Breast epithelium (tissue), 3 donors: ENCODE measurements around the gene GLIPR2.

Experiments used
- CTCF ChIP-seq, 3 donors: fragments of 450-650 bp; IDR thresholded peaks; one replicate each; pipeline ENCODE4 v1.5.1; 2016 to 2017; ENCODE audit warnings: antibody characterized with exemption in 3 of 3, mild to moderate bottlenecking in 3 of 3, moderate library complexity in 3 of 3
- POLR2A ChIP-seq: fragments of 450-650 bp; IDR thresholded peaks from one replicate; pipeline ENCODE4 v1.6.1; 2016; ENCODE audit warnings: antibody characterized with exemption, mild to moderate bottlenecking, moderate library complexity
- POLR2AphosphoS5 ChIP-seq, 3 donors: sonication (generic); formaldehyde crosslinking; IDR thresholded peaks; one replicate each; pipeline ENCODE4 v1.6.1; 2017; ENCODE audit warnings: antibody characterized with exemption in 3 of 3

DNA sequence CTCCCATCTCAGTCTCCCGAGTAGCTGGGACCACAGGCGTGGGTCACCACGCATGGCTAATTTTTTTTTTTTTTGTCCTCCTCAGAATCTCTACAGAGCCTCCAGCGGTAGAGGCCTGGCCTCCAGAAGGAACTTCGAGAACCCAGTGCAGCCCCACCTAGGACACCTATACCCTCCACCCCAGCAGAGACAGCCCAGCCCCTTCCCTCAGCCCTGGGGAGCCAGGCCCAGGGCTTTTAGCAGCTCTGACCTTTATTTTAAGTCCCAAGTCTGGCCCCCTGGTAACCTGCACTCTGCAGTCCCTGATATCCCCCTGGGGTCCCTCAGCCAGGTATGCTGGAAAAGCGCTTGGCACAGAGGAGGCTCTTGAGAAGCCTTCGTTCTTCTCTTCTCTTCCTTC, 5.2 kb downstream of the GLIPR2 start:
- TF ChIP-seq CTCF (IDR thresholded peaks at IDR 0.05) (no peak), POLR2A (no peak), POLR2AphosphoS5 (IDR thresholded peaks at IDR 0.05) (no peak)
